Adrenal gland (tissue), 5 donors: ENCODE results near the gene INTS3.
"Not testable (repeated sequence)": the region's sequence is repeated elsewhere in the genome, so short reads cannot be mapped to it uniquely, and the experiment has no call there.

Experiments used
- CTCF ChIP-seq, 6 experiments: fragments of 450-650 bp in 4 of 6; fragments of 200-600 bp in 2 of 6; sonication (generic) in 1 of 6; IDR thresholded peaks; 1 replicate in 5 of 6; 2 replicates in 1 of 6; pipeline versions ENCODE4 v1.5.1 to v1.8.0; 2016 to 2021; ENCODE audit warnings: antibody characterized with exemption in 6 of 6, mild to moderate bottlenecking in 2 of 6, moderate library complexity in 1 of 6
- POLR2A ChIP-seq, 2 donors: fragments of 450-650 bp; IDR thresholded peaks; one replicate each; pipeline ENCODE4 v1.6.1; 2017; ENCODE audit warnings: antibody characterized with exemption in 2 of 2, mild to moderate bottlenecking in 2 of 2, moderate library complexity in 1 of 2
- donor health status: DM: no; HTN: no; CAD: no.

DNA sequence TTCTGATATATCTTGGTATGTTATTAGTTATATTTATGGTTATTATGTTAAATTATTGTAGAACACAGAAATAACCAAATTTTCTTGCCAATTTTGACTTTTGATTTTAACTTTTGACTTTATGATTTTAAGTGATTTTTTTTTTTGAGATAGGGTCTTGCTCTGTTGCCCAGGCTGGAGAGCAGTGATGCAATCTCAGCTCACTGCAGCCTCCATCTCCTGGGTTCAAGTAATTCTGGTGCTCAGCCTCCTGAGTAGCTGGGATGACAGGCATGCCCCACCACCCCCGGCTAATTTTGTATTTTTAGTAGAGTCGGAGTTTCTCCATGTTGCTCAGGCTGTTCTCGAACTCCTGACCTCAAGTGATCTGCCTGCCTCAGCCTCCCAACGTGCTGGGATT lies 3.2 kb upstream of the INTS3 start:
- TF ChIP-seq CTCF, POLR2A (IDR thresholded peaks at IDR 0.05): not testable (repeated sequence)
